Renal cortex interstitium (tissue), 11 donors: ENCODE measurements around the gene LYSMD3. TPM values are rescaled to one million over a fixed set of nuclear protein-coding genes. Genes with fewer than 3 reads are reported as not detected.

ENCODE experiments used
- DNase-seq, 11 donors: peaks; one replicate each; pipeline ENCODE4 v3.0.0-alpha.2; 2013; ENCODE audit warnings: low read depth in 9 of 11, low spot score in 4 of 11; ENCODE audit errors: extremely low read depth in 1 of 11
- polyA plus RNA-seq, 3 donors: library from polyadenylated mRNA; unstranded; fragments of 120-200 nt; gene quantifications; one replicate each; pipeline ENCODE4 v1.2.1, GENCODE V29; 2013; ENCODE audit not compliant: insufficient read length in 3 of 3

Gene LYSMD3
- polyA plus RNA-seq, 3 donors = 25.7 to 31.9 (median 30.8) TPM

DNA sequence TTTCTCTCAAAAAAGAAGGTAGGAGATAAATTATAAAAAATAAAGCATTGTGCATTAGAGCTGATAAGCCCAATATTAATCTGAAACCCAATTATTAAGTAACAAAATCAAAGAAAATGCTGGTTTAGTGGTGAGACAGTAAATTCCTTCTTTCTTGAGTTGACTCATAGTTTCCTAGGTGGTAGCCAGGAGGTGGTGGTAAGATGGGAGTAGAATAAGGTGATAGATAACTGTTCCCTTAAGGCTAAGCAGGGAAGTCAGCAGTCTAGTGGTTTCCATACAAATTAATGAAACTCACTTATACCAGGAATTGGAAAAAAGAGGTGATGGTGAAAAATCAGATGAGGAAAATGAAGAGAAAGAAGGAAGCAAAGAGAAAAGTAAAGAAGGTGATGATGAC is 23.2 kb downstream of the LYSMD3 start:
- no peak for DNase-seq

DNA sequence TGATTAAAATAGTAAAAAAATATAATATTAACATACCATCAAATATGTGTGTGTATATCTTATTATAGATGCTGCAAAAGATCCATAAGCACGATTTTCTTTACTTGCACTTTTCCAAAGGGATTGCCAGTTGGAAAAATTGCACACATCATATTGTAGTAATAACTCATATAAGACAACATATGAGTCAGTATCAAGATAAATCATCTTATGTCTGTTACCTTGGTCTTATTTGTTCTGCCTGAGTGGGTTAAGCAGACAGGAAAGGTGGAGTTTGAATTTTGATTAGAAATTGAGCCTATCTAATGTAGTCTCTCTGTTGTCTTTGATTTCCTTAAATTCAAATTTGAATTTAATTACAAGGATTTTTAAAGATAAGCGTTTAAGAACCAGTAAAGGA is 24.6 kb downstream of the LYSMD3 start:
- no peak for DNase-seq

DNA sequence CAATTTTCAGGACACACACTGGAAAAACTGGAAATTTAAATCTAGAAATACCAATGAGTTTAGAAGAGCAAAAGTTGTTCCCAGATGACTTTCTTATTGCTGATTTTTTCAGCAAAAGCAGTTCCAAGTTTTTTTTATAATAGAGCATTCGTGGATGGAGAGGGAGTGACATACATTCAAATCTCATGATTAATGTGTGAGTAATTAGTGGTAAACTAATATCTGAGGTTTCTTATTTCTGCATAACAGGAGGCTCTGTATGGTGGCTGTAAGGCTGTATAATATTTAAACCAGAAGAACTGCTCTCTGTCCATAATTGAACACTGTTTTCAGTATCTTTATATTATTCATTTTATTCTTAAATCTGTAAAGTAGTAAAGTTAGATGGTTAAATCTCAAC is 25.8 kb downstream of the LYSMD3 start:
- no peak for DNase-seq

DNA sequence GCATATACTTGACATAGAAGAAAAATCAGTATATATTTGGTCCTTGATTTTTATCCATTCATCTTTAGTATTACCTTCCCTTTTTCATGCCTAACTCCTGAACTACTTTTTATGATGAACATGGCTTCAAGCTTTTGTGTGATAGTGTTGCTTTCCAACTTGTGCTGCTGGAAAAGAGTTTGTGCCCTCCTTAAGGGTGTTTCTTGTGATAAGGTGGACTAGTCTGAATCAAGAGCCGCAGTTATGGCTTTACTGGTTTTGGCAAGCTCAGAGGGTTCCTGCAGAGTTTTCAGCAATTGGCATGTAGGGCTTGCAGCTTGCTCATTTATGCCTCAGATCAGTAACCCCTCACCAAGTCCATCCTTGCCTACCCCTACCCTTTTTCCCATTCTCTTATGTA is 34.2 kb downstream of the LYSMD3 start:
- no peak for DNase-seq

DNA sequence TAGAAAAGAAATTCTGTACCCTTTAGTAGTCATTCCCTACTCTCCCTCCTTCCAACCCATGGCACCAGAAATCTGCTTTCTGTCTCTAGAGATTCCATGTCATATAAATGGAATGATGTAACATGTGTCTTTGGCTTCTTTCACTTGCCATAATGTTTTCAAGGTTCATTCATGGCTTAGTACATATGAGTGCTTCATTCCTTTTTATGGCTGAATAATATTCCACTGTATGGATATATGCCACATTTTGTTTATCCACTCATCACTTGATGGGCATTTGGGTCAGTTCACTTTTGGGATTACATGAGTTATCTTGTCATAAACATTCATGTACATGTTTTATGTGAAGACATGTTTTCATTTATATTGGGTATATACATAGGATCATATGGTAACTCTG is 35.3 kb downstream of the LYSMD3 start:
- DNase-seq = no peak

DNA sequence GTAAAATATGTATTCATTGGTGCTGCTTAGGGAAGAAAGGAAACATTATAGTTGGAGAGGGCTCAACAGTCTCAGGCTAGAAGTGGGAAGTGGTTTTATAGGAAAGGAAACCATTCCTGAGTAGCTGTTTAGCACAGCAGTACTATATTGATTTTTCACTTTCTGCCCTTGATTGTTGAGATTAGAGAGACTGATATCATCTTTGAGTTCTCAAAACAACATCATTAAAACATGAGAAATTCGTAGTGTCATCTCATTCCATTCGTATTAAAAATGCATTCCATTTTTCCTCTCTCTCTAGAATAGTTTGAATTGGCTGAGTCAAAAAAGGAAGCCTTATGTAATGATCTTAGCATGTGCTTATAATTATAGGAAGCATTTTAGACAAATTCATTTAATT is 40.6 kb downstream of the LYSMD3 start:
- no peak for DNase-seq

DNA sequence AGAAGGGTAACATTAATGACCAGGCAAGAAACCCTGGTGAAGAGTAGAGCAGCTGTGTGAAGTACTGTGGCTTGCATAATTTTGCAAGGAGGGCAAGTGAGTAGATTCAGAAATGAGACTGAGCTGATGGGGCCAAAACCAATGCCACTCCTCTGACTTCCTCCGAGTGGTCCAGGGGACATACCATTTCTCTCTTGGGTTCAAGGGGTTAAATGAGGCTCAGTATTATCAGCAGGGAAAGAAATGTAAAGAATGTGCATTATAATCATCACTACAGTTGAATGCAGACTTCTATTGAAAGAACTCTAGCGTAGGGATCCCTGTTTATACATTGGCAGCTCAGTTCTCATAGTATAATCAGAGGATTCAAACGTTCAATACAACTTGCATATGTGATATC is 44.8 kb downstream of the LYSMD3 start:
- DNase-seq = no peak

DNA sequence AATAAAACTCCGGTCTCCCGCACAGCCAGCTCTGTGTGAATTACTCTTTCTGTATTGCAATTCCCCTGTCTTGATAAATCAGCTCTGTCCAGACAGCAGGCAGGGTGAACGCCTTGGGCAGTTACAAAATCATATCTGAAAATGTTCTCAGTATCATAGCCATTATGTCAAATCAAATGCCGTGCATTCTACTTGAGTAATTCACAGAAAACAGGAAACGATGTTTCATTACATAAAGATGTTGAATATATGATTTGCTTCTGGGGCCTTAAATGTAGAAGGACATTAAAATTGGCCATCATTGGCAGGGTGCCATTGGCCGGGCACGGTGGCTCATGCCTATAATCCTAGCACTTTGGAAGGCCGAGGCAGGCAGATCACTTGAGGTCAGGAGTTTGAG is 46.2 kb downstream of the LYSMD3 start:
- no peak for DNase-seq

DNA sequence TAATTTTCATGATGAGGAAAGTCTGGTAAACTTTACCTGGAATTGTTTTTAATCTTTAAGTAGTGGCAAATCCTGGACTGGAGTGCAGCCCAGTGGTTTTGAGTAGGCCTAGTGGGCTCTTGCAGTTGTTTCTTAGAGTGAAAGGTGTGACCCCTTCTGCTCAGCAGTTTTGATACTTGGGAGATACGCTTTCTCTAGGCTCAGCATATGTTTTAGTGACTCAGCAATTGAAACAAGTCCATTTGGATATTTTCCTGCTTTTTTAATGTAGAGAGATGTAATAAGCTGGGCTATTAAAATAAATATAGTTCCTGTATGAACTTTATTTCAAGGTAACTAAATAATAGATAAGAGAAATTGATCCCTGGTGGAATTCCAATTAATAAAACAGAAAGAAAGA is 48.7 kb downstream of the LYSMD3 start:
- DNase-seq = no peak

DNA sequence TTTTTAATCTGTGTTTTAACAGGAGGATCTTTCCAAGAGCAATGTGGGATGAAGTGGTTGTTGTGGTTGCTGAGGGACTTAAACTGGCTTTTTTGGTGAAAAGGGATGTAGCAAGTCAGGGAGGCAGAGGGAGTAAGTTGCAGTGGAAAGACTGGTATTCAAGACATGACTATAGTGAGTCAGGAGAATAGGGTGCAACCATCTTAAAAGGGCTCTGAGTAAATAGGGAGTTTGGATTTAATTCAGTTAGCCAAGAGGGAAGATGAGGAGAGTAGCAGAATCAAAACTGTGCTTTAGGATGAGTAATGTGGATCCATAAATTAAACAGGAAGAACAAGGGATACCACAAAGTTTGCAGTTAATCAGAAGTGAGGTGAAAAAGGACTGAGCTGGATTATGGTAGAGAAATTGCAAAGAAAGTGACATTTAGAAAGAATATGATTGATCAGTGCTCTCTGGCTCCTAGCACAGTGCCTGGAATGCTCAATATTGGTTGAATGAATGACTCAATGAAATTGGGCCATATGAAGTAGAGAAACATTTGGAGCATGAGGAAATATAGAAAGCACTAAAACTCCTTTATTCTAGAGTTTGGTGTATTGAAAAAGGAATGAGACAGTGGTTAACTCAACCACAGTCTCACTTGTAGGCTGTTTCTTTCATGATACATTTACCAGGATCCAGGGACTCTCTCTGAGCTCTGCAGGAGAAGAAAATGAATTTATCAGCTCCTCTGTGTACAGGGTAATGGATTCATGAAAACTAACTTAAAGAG is 49.6 kb downstream of the LYSMD3 start:
- DNase-seq = no peak

DNA sequence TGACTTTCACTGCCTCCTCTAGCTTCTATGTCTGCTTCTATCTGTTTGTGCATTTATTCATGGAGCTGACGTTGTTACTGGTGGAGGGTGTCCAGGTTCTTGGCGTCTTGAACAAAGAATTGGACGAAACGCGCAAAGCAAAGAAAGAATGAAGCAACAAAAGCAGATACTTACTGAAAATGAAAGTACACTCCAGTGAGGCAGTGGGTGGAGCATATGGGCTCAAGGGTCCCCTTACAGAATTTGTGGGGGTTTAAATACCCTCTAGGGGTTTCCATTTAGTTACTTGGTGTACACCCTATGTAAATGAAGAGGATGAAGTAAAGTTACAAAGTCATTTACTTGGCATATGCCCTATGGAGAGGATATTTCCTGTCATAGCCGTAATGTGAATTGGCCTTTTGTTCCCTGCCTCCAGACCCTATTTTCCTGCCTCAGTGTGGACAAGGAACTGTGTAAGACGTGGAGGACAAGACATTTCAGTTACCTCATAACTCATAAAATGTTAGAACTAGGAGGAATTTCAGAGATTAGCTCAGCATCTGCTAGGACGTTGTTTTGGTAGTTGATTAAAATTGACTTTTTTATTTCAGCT is 51.7 kb downstream of the LYSMD3 start:
- DNase-seq = no peak

DNA sequence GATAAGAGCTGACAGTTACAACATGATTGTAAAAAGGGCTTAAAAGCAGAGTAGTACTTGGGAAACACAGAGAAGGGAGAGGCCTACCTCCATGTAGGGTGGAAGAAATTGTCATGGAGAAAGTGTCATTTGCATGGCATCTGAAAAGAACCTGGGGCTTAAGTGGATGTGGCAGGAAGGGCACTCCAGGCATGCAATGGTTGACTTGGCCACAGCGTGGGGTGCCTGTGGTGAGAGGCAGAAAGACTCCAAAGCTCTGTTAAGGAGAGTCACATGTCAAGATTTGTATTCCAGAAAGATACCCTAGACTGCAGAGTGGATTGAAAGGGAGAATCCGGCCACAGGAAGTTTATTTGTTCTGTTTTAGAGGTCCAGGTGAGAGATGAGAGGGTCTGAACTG is 52.3 kb downstream of the LYSMD3 start:
- DNase-seq = no peak

DNA sequence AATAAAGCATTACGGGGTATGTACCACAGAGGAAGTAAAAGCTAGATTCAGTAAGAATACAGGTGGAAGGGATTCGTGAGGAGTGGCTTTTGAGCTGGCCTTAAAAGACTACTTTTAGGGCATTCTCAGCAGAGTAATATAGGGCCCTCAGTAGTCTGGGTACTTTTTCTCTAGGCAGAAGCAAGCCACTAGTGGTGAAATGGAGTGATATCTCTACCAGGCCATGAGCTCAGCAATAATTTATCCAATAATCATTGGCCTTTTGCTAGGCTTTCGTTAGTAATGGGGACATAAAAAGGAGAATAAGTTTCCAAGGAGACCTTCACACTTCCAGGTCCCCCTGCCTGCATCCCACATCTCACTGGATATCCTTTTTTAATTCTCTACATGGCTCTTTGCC is 53.0 kb downstream of the LYSMD3 start:
- DNase-seq = no peak

DNA sequence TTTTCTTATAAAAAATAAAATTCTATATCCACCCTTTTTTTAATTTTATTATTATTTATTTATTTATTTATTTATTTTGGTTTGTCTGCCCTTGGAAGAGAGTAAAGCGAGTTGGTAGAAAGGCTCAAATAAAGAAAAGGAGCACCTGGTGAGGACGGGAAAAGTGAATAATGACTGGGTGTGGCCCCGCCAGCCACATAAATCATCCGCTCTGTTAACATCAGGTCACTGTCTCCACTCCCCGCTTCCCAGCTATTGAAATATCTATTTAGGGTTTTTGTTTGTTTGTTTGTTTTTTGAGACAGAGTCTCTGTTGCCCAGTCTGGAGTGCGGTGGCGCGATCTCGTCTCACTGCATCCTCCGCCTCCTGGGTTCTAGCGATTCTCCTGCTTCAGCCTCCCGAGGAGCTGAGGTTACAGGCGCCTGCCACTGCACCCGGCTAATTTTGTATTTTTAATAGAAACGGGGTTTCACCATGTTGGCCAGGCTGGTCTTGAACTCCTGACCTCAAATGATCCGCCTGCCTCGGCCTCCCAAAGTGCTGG is 53.9 kb downstream of the LYSMD3 start:
- no peak for DNase-seq

DNA sequence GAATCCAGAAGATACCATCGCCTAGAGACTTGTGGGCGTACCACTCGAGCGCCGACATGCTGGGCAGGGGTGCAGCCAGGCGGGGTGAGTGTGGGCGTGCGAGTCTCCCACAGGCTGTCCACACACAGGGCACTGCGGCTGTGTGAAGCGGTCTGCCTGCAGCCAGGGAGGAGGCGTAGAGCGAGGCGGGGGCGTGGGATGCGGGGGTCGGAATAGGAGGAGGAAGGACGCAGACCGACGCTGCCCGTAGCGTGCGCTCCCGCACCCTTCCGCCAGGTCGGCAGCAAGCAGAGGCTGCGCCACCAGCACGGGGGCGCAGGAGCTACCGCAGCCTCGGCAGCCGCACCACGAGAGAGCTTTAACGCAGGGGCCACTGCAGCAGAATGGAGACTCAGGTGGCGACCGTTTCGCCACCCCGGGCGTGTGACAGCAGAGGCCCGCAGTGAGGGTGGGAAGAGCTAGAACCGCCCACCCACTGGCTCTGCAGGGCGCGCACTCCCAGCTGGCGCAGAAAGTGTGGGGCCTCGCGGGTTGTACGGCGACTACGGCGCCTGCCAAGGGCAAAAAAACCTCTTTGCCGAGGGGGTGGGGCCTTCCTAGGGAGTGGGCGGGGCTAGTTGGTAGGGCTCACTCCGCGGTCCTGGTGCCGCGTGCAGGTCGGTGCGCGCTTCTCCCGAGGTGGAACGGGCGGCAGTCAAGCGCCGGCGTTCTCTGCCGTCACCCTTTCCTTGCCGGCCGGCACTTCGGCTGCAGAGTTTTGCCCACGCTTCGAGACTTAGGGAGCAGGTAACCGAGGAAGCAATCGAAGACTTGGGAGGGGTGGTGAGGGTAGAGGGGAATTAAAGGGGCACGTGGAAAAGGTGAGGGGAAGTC is 54.9 kb downstream of the LYSMD3 start, which contains the start of the genes MBLAC2 and POLR3G:
Gene MBLAC2 (minus strand): TSS at position 537 of the 873 bp plus-strand sequence. CDS start 479 bp downstream, at position 58.
Gene POLR3G (plus strand): TSS at position 630 of the 873 bp plus-strand sequence. CDS start 10,704 bp downstream, outside the sequence.
- peak; percentile 75 to 88 (median 83) for DNase-seq

DNA sequence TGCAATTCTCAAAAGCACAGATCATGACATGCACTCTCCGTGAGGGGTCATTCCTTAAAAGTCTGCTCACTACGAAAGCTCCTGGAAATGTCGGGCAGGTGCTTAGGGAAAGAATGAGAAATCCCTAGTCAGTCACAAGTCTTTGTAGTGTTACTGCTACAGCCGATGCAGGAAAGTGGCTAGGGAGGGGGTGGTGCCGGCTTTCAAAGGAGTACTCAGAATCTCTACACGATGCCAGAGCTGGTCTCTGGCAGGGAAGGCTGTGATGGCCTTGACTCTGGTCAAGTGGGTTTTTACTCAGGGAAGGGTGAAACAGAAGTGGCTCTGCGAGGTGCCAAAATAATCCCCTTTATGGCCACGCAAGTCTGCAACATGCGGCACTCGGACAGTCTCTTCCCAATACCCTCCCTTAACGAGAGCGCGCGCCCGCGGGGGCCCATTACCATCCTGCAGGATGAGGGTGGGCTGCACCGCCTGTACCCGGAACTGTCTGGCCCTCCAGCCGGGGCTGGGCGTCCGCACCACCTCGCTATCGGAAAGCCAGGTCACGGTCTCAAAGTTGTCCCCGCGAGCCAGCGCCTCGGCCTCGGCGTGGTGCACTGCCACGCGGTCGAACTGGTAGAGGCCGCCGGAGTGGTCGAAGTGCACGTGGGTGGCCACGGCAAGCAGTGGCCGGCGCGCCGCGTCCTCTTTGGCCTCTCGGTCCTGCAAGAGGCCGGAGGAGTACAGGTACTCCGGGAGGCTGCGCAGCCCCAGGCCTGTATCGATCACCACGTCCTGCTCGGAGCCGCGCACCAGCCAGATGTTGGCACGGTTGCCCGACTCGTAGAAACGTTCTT is 55.8 kb downstream of the LYSMD3 start:
- peak in 7 of 11 donors; percentile 8 to 45 (median 13) for DNase-seq

DNA sequence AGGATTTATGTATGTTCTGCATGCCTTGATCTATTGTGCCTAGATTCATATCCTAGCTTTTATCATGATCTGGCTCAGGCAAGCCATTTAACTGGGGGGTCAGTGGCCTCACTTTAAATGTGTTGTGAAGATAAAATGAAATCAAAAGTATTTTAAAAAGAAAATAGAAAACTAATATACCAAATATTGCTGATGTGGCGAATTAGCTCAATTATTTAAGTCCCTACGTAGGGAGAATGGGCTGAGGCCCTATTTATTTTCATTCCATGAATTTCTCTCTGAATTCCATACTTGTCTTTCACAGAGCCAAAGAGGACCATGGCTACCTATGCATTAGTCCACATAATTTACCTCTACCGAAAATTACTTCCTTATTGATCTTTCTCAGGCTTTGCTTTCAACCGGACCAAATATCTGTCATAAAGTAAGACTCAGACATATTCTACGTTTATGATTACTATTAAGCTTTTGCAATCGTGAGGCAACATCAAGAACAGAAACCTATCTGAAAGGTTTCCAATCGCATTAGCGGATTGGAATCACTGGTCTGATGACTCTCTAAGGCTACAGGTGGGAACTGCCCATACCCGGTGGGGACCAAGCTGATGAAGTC is 56.5 kb downstream of the LYSMD3 start:
- DNase-seq = no peak
